Heart left ventricle (tissue), 16 donors: ENCODE measurements around the gene KCND1. TPM values are rescaled to one million over a fixed set of nuclear protein-coding genes. Genes with fewer than 3 reads are reported as not detected.
A peak's percentile ranks its signal among the peaks of the same experiment; 100 is the strongest.

Experiments used
- ATAC-seq, 4 donors: fragments of 200-7000 bp; cut with Tn5 transposase; one replicate each; pipeline ENCODE4 v1.9.1; 2020 to 2022; ENCODE audit warnings: moderate library complexity in 4 of 4, mild to moderate bottlenecking in 3 of 4, moderate number of reproducible peaks in 1 of 4
- DNase-seq, 5 donors: peaks; one replicate each; pipeline ENCODE4 v3.0.0-alpha.2; 2020
- H3K27ac ChIP-seq, 12 donors: fragments of 200-600 bp; sonication (generic) in 4 of 12; one replicate each; pipeline versions ENCODE4 v1.5.0 to v1.8.0; 2016 to 2022; ENCODE audit warnings: mild to moderate bottlenecking in 2 of 12
- H3K27me3 ChIP-seq, 9 donors: fragments of 200-600 bp; sonication (generic) in 2 of 9; one replicate each; pipeline versions ENCODE4 v1.5.1 to v1.8.0; 2016 to 2022; ENCODE audit warnings: mild to moderate bottlenecking in 3 of 9
- H3K36me3 ChIP-seq, 9 donors: fragments of 200-600 bp; sonication (generic) in 2 of 9; one replicate each; pipeline versions ENCODE4 v1.5.0 to v1.8.0; 2018 to 2022; ENCODE audit warnings: mild to moderate bottlenecking in 2 of 9
- H3K4me1 ChIP-seq, 12 donors: fragments of 200-600 bp; sonication (generic) in 4 of 12; one replicate each; pipeline versions ENCODE4 v1.5.0 to v1.8.0; 2016 to 2022; ENCODE audit warnings: mild to moderate bottlenecking in 3 of 12
- H3K4me3 ChIP-seq, 12 donors: fragments of 200-600 bp; sonication (generic) in 4 of 12; one replicate each; pipeline versions ENCODE4 v1.5.0 to v1.8.0; 2017 to 2022; ENCODE audit warnings: mild to moderate bottlenecking in 9 of 12, moderate library complexity in 4 of 12
- H3K9me3 ChIP-seq, 12 donors: fragments of 200-600 bp; sonication (generic) in 4 of 12; one replicate each; pipeline versions ENCODE4 v1.5.0 to v1.8.0; 2016 to 2022; ENCODE audit warnings: mild to moderate bottlenecking in 1 of 12
- CTCF ChIP-seq, 12 donors: fragments of 200-600 bp; sonication (generic) in 4 of 12; IDR thresholded peaks; one replicate each; pipeline versions ENCODE4 v1.5.0 to v1.8.0; 2018 to 2022; ENCODE audit warnings: antibody characterized with exemption in 12 of 12, mild to moderate bottlenecking in 5 of 12
- POLR2A ChIP-seq, 2 donors: fragments of 450-650 bp; IDR thresholded peaks; one replicate each; pipeline ENCODE4 v1.6.1; 2017; ENCODE audit warnings: antibody characterized with exemption in 2 of 2, mild to moderate bottlenecking in 2 of 2, moderate library complexity in 2 of 2
- WGBS, 4 donors: extraction: QIAGEN DNeasy Blood & Tissue Kit in 2 of 4; methylation state at CpG; one replicate each; pipeline versions ENCODE4 v1.1.5 to v1.1.7; 2013 to 2018; 5-methylcytosine and 5-hydroxymethylcytosine counted together
- intact Hi-C, 10 donors: fragments of 100-400 bp; cut with DNase I; formaldehyde crosslinking; loops; one replicate each; pipeline versions ENCODE4 v1.11.1 to v1.14.2; 2022
- polyA plus RNA-seq, 2 donors: library from polyadenylated mRNA; stranded (reverse); fragments of 200-250 nt; gene quantifications; one replicate each; pipeline ENCODE4 v1.2.3, GENCODE V29; 2013
- total RNA-seq, 9 donors: library from RNA; depleted of rRNA in 2 of 9; stranded (reverse); fragments of >200 nt in 2 of 9; fragmentation: NEBNext Ultra II Directional in 3 of 9; extraction: Animal tissue kit (Norgen Biotek cat#: 25700) in 3 of 9; gene quantifications; one replicate each; pipeline versions ENCODE4 v1.1.0 to v1.2.4, GENCODE V29; 2016 to 2023
- donor health status: ischemic (EF 13 %, LVEDD 7.1; RV severe dilation, severe dysfunction).
- donor health status: healthy with polysubstance abuse.
- donor health status: DM: no; HTN: yes; CAD: no.
- donor health status: DM: no; HTN: no; CAD: no.
- donor health status: ischemic (EF 25% LVEDD 6.9; RV normal size, moderate dysfunction).
- donor health status: ischemic (EF 25% LVEDD 5.7; RV mildly dilated, moderate dysfunction).
- donor health status: healthy.
- donor health status: DM: yes; HTN: yes; CAD: no.
- donor health status: ischemic (EF 35%, LVEDD 5.7; RV mildly dilated, moderate dysfunction).
- donor health status: nonischemic (EF 11% LVEDD 7.7; RV severe dilation, severe dysfunction).
- donor health status: DM: yes; HTN: yes; CAD: no.
- donor health status: PGD.
- donor health status: ischemic (EF 29% LVEDD 5.4; RV normal size, mild dysfunction).
- donor health status: nonischemic (EF 23%, LVEDD 6.1; RV moderate dilation, normal function).

Gene KCND1
- total and polyA plus RNA-seq, 11 donors = 0.09 to 1.5 (median 0.29) TPM

- peaks cover 0 to 8% (median 0%) of the 10 kb centered on the region in 12 donors for H3K9me3 ChIP-seq
- H3K27me3 ChIP-seq = no peaks in the 10 kb centered on the region
- no peak overlapping the region for H3K4me3 ChIP-seq
- H3K27ac ChIP-seq = no peak overlapping the region
- 80 to 91% (median 85%) methylated on average over 5 of the region's 5 CpGs for WGBS, 4 donors
- DNase-seq (no peak), ATAC-seq (no peak)
- H3K36me3 ChIP-seq = peaks cover 0 to 6% (median 2%) of the 10 kb centered on the region in 9 donors
- intact Hi-C loops = loop anchor here in 3 of 10 donors (5.0 kb wide), 2 partner anchors 39 to 46 kb away; partner anchors contain the start of genes TFE3 (in 3 of the 3) and OTUD5 (in 1 of the 3)
- H3K4me1 ChIP-seq = peaks cover 0 to 6% (median 0%) of the 10 kb centered on the region in 12 donors
- no peak for TF ChIP-seq CTCF (IDR thresholded peaks at IDR 0.05)
- no peak for TF ChIP-seq POLR2A (IDR thresholded peaks at IDR 0.05)
These were observed 32.1 kb upstream of the KCND1 start for GRCh38 chrX:49003696-49004095.

GRCh38 chrX:49002091-49002935, 30.7 kb upstream of the KCND1 start, which contains the start of gene GRIPAP1:
Gene GRIPAP1 (minus strand): TSS chrX:49002264. CDS start chrX:49002229, 35 bp downstream.
- H3K27ac ChIP-seq = peak within 1 kb of the TSS; percentile 62 to 95 (median 86)
- intact Hi-C loops = loop anchor here in 4 of 10 donors (1.0 to 5.0 kb wide), 3 partner anchors 40 to 45 kb away; partner anchors contain the start of genes TFE3 (in 4 of the 4) and OTUD5 (in 1 of the 4)
- H3K27me3 ChIP-seq = no peaks in the 10 kb centered on the region
- 1 to 41% (median 19%) methylated on average over 37 to 38 of the region's 38 CpGs for WGBS, 4 donors
- no peak for TF ChIP-seq CTCF (IDR thresholded peaks at IDR 0.05)
- TF ChIP-seq POLR2A (IDR thresholded peaks at IDR 0.05) = no peak
- ATAC-seq (peak; percentile 92 to 96 (median 92)), DNase-seq (peak; percentile 54 to 83 (median 76))
- peaks cover 0 to 15% (median 9%) of the 10 kb centered on the region in 9 donors for H3K36me3 ChIP-seq
- H3K4me3 ChIP-seq = peak within 1 kb of the TSS; percentile 40 to 85 (median 72)
- H3K9me3 ChIP-seq = peaks cover 0 to 8% (median 0%) of the 10 kb centered on the region in 12 donors
- H3K4me1 ChIP-seq = peaks cover 0 to 6% (median 0%) of the 10 kb centered on the region in 12 donors

- DNase-seq (peak in 2 of 5 donors; percentile 9 to 22), ATAC-seq (peak; percentile 27 to 52 (median 34))
- peaks cover 0 to 21% (median 9%) of the 10 kb centered on the region in 9 donors for H3K36me3 ChIP-seq
- H3K4me1 ChIP-seq = peaks cover 0 to 6% (median 0%) of the 10 kb centered on the region in 12 donors
- TF ChIP-seq CTCF (IDR thresholded peaks at IDR 0.05) (no peak), POLR2A (IDR thresholded peaks at IDR 0.05) (no peak)
- intact Hi-C loops = loop anchor here in 4 of 10 donors (1.0 to 5.0 kb wide), 3 partner anchors 41 to 44 kb away; partner anchors contain the start of genes TFE3 (in 4 of the 4) and OTUD5 (in 1 of the 4)
- H3K9me3 ChIP-seq = peaks cover 0 to 8% (median 0%) of the 10 kb centered on the region in 12 donors
- peaks cover 0 to under 1% (median 0%) of the 10 kb centered on the region in 9 donors for H3K27me3 ChIP-seq
- WGBS, 4 donors = 3 to 42% (median 21%) methylated on average over 17 of the region's 17 CpGs
- H3K4me3 ChIP-seq = peak overlapping the region; percentile 40 to 85 (median 72)
- H3K27ac ChIP-seq = peak overlapping the region; percentile 62 to 95 (median 86)
These were observed 30.0 kb upstream of the KCND1 start for GRCh38 chrX:49001521-49002090.
